T-cell (primary cell): ENCODE data around the gene CTNNA1. TPM values are rescaled to one million over a fixed set of nuclear protein-coding genes. Genes with fewer than 3 reads are reported as not detected.

Experiments used
- ATAC-seq, 4 experiments: fragments of 200-7000 bp in 3 of 4; fragments of 150-1000 bp in 1 of 4; cut with Tn5 transposase; replicated peaks in 1 of 4; 1 replicate in 3 of 4; 2 replicates in 1 of 4; pipeline ENCODE4 v1.10.0; 2021; ENCODE audit warnings: moderate library complexity in 3 of 4, mild to moderate bottlenecking in 2 of 4, moderate number of reproducible peaks in 1 of 4
- CTCF ChIA-PET, 2 donors: fragments of 300-600 bp; sonication (Branson Sonifier 250); formaldehyde crosslinking; loops; one replicate each; lab custom pipeline; 2022; ENCODE audit warnings: antibody characterized with exemption in 2 of 2; lab: Charles Lee
- POLR2A ChIA-PET, 2 donors: fragments of 300-600 bp; sonication (Branson Sonifier 250); formaldehyde crosslinking; loops; one replicate each; lab custom pipeline; 2022; ENCODE audit warnings: antibody characterized with exemption in 2 of 2; lab: Charles Lee
- DNase-seq, 35 experiments: peaks; one replicate each; pipeline versions ENCODE4 v3.0.0 to v3.0.0-alpha.2; 2013 to 2023
- H3K27ac ChIP-seq: one replicate; pipeline ENCODE4 v1.5.1; 2013; ENCODE audit warnings: low read length
- H3K27me3 ChIP-seq, 2 experiments: replicated peaks in 1 of 2; 1 replicate in 1 of 2; 2 replicates in 1 of 2; pipeline versions ENCODE4 v1.6.1 to v1.7.0; 2013; ENCODE audit warnings: low read length in 1 of 2, mixed read lengths in 1 of 2; ENCODE audit not compliant: control insufficient read depth in 2 of 2, insufficient read depth in 2 of 2; ENCODE audit errors: extremely low read depth in 1 of 2
- H3K36me3 ChIP-seq, 2 donors: 1 replicate in 1 of 2; 2 replicates in 1 of 2; pipeline versions ENCODE4 v1.6.1 to v1.7.0; 2013; ENCODE audit warnings: low read length in 1 of 2; ENCODE audit not compliant: control insufficient read depth in 2 of 2, insufficient read depth in 1 of 2; ENCODE audit errors: extremely low read depth in 1 of 2
- H3K4me1 ChIP-seq, 2 experiments: 1 replicate in 1 of 2; 2 replicates in 1 of 2; pipeline versions ENCODE4 v1.6.1 to v1.7.0; 2013; ENCODE audit warnings: low read length in 2 of 2, mixed read lengths in 1 of 2; ENCODE audit not compliant: insufficient read depth in 2 of 2, control insufficient read depth in 1 of 2; ENCODE audit errors: extremely low read depth in 1 of 2
- H3K4me3 ChIP-seq, 2 donors: 1 replicate in 1 of 2; 2 replicates in 1 of 2; pipeline versions ENCODE4 v1.5.1 to v1.7.0; 2013; ENCODE audit warnings: mild to moderate bottlenecking in 2 of 2, low read length in 1 of 2, moderate library complexity in 1 of 2; ENCODE audit not compliant: control insufficient read depth in 1 of 2; ENCODE audit errors: extremely low read depth in 1 of 2
- H3K9me3 ChIP-seq: 2 replicates; pipeline ENCODE4 v1.7.0; 2013
- H3K27ac Mint-ChIP-seq, 2 donors: one replicate each; pipeline ENCODE4 v1.8.0; 2020 to 2021; ENCODE audit warnings: mild to moderate bottlenecking in 2 of 2, mixed read lengths in 2 of 2
- H3K27me3 Mint-ChIP-seq, 2 donors: one replicate each; pipeline ENCODE4 v1.8.0; 2021 to 2022; ENCODE audit warnings: mixed read lengths in 2 of 2
- H3K36me3 Mint-ChIP-seq: one replicate; pipeline ENCODE4 v1.8.0; 2021; ENCODE audit warnings: mixed read lengths
- H3K4me1 Mint-ChIP-seq, 3 donors: one replicate each; pipeline ENCODE4 v1.8.0; 2020 to 2022; ENCODE audit warnings: mixed read lengths in 3 of 3, mild to moderate bottlenecking in 1 of 3
- H3K4me3 Mint-ChIP-seq, 3 donors: one replicate each; pipeline ENCODE4 v1.8.0; 2020 to 2022; ENCODE audit warnings: mild to moderate bottlenecking in 3 of 3, mixed read lengths in 3 of 3, moderate library complexity in 3 of 3
- H3K9me3 Mint-ChIP-seq, 3 donors: one replicate each; pipeline ENCODE4 v1.8.0; 2020 to 2022; ENCODE audit warnings: mixed read lengths in 3 of 3
- WGBS: methylation state at CpG from one replicate; pipeline ENCODE4 v1.1.5; 2013; ENCODE audit warnings: missing lambda C conversion rate; ENCODE audit not compliant: insufficient coverage; 5-methylcytosine and 5-hydroxymethylcytosine counted together
- total RNA-seq, 35 experiments: library from RNA in 6 of 35; stranded (reverse) in 6 of 35; fragments of 120-200 nt in 1 of 35; gene quantifications; one replicate each; pipeline versions ENCODE4 v1.2.1 to v1.2.4 and lab custom pipeline; 2013 to 2026

Gene CTNNA1
- total RNA-seq, 5 donors from 2014 or later (not counting 1 experiment from before 2014, with no cell fraction given), result 13.5 to 33.3 (median 18.5) TPM

GRCh38 chr5:138962614-138963370 lies 209.6 kb downstream of the CTNNA1 start:
- DNase-seq, result no peak
- H3K4me3 ChIP-seq, result no peak overlapping the region
- Mint-ChIP-seq H3K36me3 (no peaks in the 10 kb centered on the region), H3K4me1 (no peaks in the 10 kb centered on the region), H3K9me3 (no peaks in the 10 kb centered on the region), H3K4me3 (no peak overlapping the region), H3K27ac (no peak overlapping the region), H3K27me3 (no peaks in the 10 kb centered on the region)
- WGBS, result 100% methylated on average over 1 of the region's 4 CpGs
- ChIA-PET POLR2A (no interaction called here), CTCF (interaction anchor here in 1 of 2 donors (0.7 kb wide), 1 partner anchor 1073 kb away, joined by 4 read pairs; no protein-coding TSS in a partner anchor)
- H3K27ac ChIP-seq, result no peak overlapping the region
- H3K36me3 ChIP-seq, result peaks cover 0 to 3% of the 10 kb centered on the region in 2 donors
- H3K9me3 ChIP-seq, result no peaks in the 10 kb centered on the region
- no peak for ATAC-seq
- H3K27me3 ChIP-seq, result no peaks in the 10 kb centered on the region
- H3K4me1 ChIP-seq, result no peaks in the 10 kb centered on the region

GRCh38 chr5:138963763-138964371 lies 210.6 kb downstream of the CTNNA1 start:
- Histone ChIP-seq H3K36me3 (peaks cover 0 to 3% of the 10 kb centered on the region in 2 donors), H3K27me3 (no peaks in the 10 kb centered on the region), H3K27ac (no peak overlapping the region), H3K4me3 (no peak overlapping the region), H3K9me3 (no peaks in the 10 kb centered on the region), H3K4me1 (no peaks in the 10 kb centered on the region)
- no peaks in the 10 kb centered on the region for H3K4me1 Mint-ChIP-seq
- DNase-seq (no peak), ATAC-seq (no peak)
- POLR2A ChIA-PET, result no interaction called here
- WGBS, result 96% methylated on average over 9 of the region's 13 CpGs
- no peak overlapping the region for H3K27ac Mint-ChIP-seq
- no peak overlapping the region for H3K4me3 Mint-ChIP-seq
- H3K27me3 Mint-ChIP-seq, result no peaks in the 10 kb centered on the region
- CTCF ChIA-PET, result no interaction called here
- H3K36me3 Mint-ChIP-seq, result no peaks in the 10 kb centered on the region
- H3K9me3 Mint-ChIP-seq, result no peaks in the 10 kb centered on the region

- H3K27me3 ChIP-seq, result no peaks in the 10 kb centered on the region
- 78% methylated on average over 6 of the region's 7 CpGs for WGBS
- ATAC-seq (no peak), DNase-seq (no peak)
- Mint-ChIP-seq H3K36me3 (no peaks in the 10 kb centered on the region), H3K4me3 (no peak overlapping the region), H3K27me3 (no peaks in the 10 kb centered on the region), H3K4me1 (no peaks in the 10 kb centered on the region), H3K9me3 (no peaks in the 10 kb centered on the region), H3K27ac (no peak overlapping the region)
- CTCF ChIA-PET, result no interaction called here
- H3K9me3 ChIP-seq, result no peaks in the 10 kb centered on the region
- H3K4me3 ChIP-seq, result no peak overlapping the region
- H3K27ac ChIP-seq, result no peak overlapping the region
- no peaks in the 10 kb centered on the region for H3K4me1 ChIP-seq
- POLR2A ChIA-PET, result no interaction called here
- peaks cover 0 to 3% of the 10 kb centered on the region in 2 donors for H3K36me3 ChIP-seq
Measured at GRCh38 chr5:138964647-138965201, 211.5 kb downstream of the CTNNA1 start.

GRCh38 chr5:138965626-138966025 lies 212.4 kb downstream of the CTNNA1 start:
- no peaks in the 10 kb centered on the region for H3K9me3 Mint-ChIP-seq
- CTCF ChIA-PET, result interaction anchor here in 1 of 2 donors (0.6 kb wide), 1 partner anchor 237 kb away, joined by 3 read pairs; no protein-coding TSS in a partner anchor
- H3K4me3 Mint-ChIP-seq, result no peak overlapping the region
- no peaks in the 10 kb centered on the region for H3K4me1 Mint-ChIP-seq
- Histone ChIP-seq H3K36me3 (peaks cover 0 to 6% of the 10 kb centered on the region in 2 donors), H3K27me3 (no peaks in the 10 kb centered on the region), H3K9me3 (no peaks in the 10 kb centered on the region), H3K4me1 (no peaks in the 10 kb centered on the region), H3K27ac (no peak overlapping the region), H3K4me3 (no peak overlapping the region)
- peaks cover 5% of the 10 kb centered on the region for H3K36me3 Mint-ChIP-seq
- WGBS, result 100% methylated on average over 2 of the region's 2 CpGs
- POLR2A ChIA-PET, result no interaction called here
- DNase-seq (no peak), ATAC-seq (no peak)
- H3K27ac Mint-ChIP-seq, result no peak overlapping the region
- no peaks in the 10 kb centered on the region for H3K27me3 Mint-ChIP-seq

- no peak overlapping the region for H3K27ac Mint-ChIP-seq
- peaks cover 5% of the 10 kb centered on the region for H3K36me3 Mint-ChIP-seq
- Histone ChIP-seq H3K27me3 (no peaks in the 10 kb centered on the region), H3K4me3 (no peak overlapping the region), H3K27ac (no peak overlapping the region), H3K9me3 (no peaks in the 10 kb centered on the region), H3K4me1 (no peaks in the 10 kb centered on the region), H3K36me3 (peaks cover 0 to 6% of the 10 kb centered on the region in 2 donors)
- DNase-seq, result no peak
- H3K4me3 Mint-ChIP-seq, result no peak overlapping the region
- no peaks in the 10 kb centered on the region for H3K27me3 Mint-ChIP-seq
- ATAC-seq, result no peak
- ChIA-PET CTCF (interaction anchor here in 1 of 2 donors (0.6 kb wide), 1 partner anchor 236 kb away, joined by 3 read pairs; no protein-coding TSS in a partner anchor), POLR2A (no interaction called here)
- no peaks in the 10 kb centered on the region for H3K9me3 Mint-ChIP-seq
- WGBS, result no CpG with 5 or more reads among the region's 10 CpGs
- H3K4me1 Mint-ChIP-seq, result no peaks in the 10 kb centered on the region
Measured at GRCh38 chr5:138966236-138966985, 213.2 kb downstream of the CTNNA1 start.

GRCh38 chr5:138967791-138968448 lies 214.7 kb downstream of the CTNNA1 start:
- 85% methylated on average over 6 of the region's 10 CpGs for WGBS
- no peak overlapping the region for H3K4me3 ChIP-seq
- H3K4me3 Mint-ChIP-seq, result no peak overlapping the region
- DNase-seq, result no peak
- POLR2A ChIA-PET, result no interaction called here
- no peaks in the 10 kb centered on the region for H3K4me1 ChIP-seq
- H3K27ac Mint-ChIP-seq, result no peak overlapping the region
- no peaks in the 10 kb centered on the region for H3K9me3 ChIP-seq
- no peaks in the 10 kb centered on the region for H3K9me3 Mint-ChIP-seq
- H3K36me3 Mint-ChIP-seq, result peaks cover 13% of the 10 kb centered on the region
- CTCF ChIA-PET, result no interaction called here
- H3K27me3 ChIP-seq, result no peaks in the 10 kb centered on the region
- H3K36me3 ChIP-seq, result peaks cover 0 to 6% of the 10 kb centered on the region in 2 donors
- no peak for ATAC-seq
- H3K4me1 Mint-ChIP-seq, result no peaks in the 10 kb centered on the region
- H3K27me3 Mint-ChIP-seq, result no peaks in the 10 kb centered on the region
- H3K27ac ChIP-seq, result no peak overlapping the region
